Stomach (tissue), 9 donors: ENCODE results near the gene SHISA5. TPM values are rescaled to one million over a fixed set of nuclear protein-coding genes. Genes with fewer than 3 reads are reported as not detected.
"Not testable (repeated sequence)": the region's sequence is repeated elsewhere in the genome, so short reads cannot be mapped to it uniquely, and the experiment has no call there.

Source experiments
- DNase-seq, 2 donors: peaks; one replicate each; pipeline versions ENCODE4 v3.0.0 to v3.0.0-alpha.2; 2013 to 2019
- H3K27ac ChIP-seq, 5 donors: fragments of 200-600 bp in 4 of 5; sonication (generic) in 4 of 5; one replicate each; pipeline ENCODE4 v1.5.1; 2013 to 2019; ENCODE audit warnings: mild to moderate bottlenecking in 1 of 5, moderate library complexity in 1 of 5
- H3K27me3 ChIP-seq, 3 donors: fragments of 200-600 bp; sonication (generic); one replicate each; pipeline ENCODE4 v1.5.1; 2017 to 2019; ENCODE audit warnings: mixed run types in 1 of 3
- H3K36me3 ChIP-seq, 4 donors: fragments of 200-600 bp; sonication (generic); 1 replicate in 3 of 4; 2 replicates in 1 of 4; pipeline ENCODE4 v1.5.1; 2016 to 2019
- H3K4me1 ChIP-seq, 4 donors: fragments of 200-600 bp; sonication (generic); one replicate each; pipeline ENCODE4 v1.5.1; 2016 to 2019
- H3K4me3 ChIP-seq, 4 donors: fragments of 200-600 bp; sonication (generic) in 3 of 4; one replicate each; pipeline ENCODE4 v1.5.1; 2016 to 2019; ENCODE audit warnings: mild to moderate bottlenecking in 1 of 4
- H3K9me3 ChIP-seq, 4 donors: fragments of 200-600 bp; sonication (generic); one replicate each; pipeline ENCODE4 v1.5.1; 2016 to 2019
- EP300 ChIP-seq: sonication (generic); formaldehyde crosslinking; IDR thresholded peaks from one replicate; pipeline ENCODE4 v1.6.1; 2017; ENCODE audit warnings: antibody characterized with exemption
- POLR2A ChIP-seq, 4 donors: fragments of 450-650 bp; IDR thresholded peaks; one replicate each; pipeline ENCODE4 v1.6.1; 2016; ENCODE audit warnings: antibody characterized with exemption in 4 of 4, control low read depth in 2 of 4, mild to moderate bottlenecking in 1 of 4, moderate library complexity in 1 of 4
- POLR2AphosphoS5 ChIP-seq, 3 donors: sonication (generic); formaldehyde crosslinking; IDR thresholded peaks; one replicate each; pipeline ENCODE4 v1.6.1; 2016; ENCODE audit warnings: antibody characterized with exemption in 3 of 3
- WGBS, 5 donors: extraction: QIAGEN DNeasy Blood & Tissue Kit in 3 of 5; methylation state at CpG; one replicate each; pipeline versions ENCODE4 v1.1.5 to v1.1.7; 2013 to 2018; 5-methylcytosine and 5-hydroxymethylcytosine counted together
- intact Hi-C: fragments of 100-400 bp; cut with DNase I; formaldehyde crosslinking; loops from one replicate; pipeline ENCODE4 v1.15.1; 2023; ENCODE audit warnings: low total_unique reads
- polyA plus RNA-seq, 3 donors: library from polyadenylated mRNA; stranded (reverse); fragments of 200-250 nt; gene quantifications; one replicate each; pipeline ENCODE4 v1.2.3, GENCODE V29; 2013
- total RNA-seq, 5 donors: library from RNA; depleted of rRNA; stranded (reverse); fragments of >200 nt; gene quantifications; one replicate each; pipeline versions ENCODE4 v1.1.0 to v1.2.3, GENCODE V29; 2014 to 2016
- TF ChIP-seq, protein P1 (sequence below), 7 experiments: fragments of 450-650 bp in 4 of 7; fragments of 200-600 bp in 3 of 7; sonication (generic) in 3 of 7; IDR thresholded peaks; one replicate each; pipeline ENCODE4 v1.5.1; 2016 to 2019; ENCODE audit warnings: antibody characterized with exemption in 7 of 7, control low read depth in 2 of 7, mild to moderate bottlenecking in 1 of 7
- donor health status: healthy with polysubstance abuse.
- donor health status: Bipolar disorder and iron deficiency.
- donor health status: healthy.

The SHISA5 gene
- total and polyA plus RNA-seq, 8 donors = 43.4 to 182 (median 58.1) TPM

DNA sequence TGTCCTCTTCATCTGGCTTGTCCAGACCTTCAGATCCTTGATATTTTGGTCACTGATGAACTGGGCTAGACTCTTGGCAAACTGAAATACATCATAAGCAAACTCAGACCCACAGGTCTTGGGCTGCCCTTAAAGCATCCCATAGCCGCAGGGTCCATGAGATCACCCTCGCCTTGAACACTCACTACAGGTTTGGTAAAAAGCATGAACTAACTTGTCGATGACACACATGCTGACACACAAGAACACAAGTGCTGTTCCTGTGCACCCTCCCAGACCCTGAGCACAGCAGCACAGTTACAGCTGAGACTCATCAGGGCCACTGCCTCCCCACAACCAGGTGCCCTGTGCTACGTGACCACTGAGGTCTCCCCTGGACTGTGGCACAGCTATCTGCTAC lies 31.6 kb upstream of the SHISA5 start:
- Histone ChIP-seq H3K4me3 (no peak overlapping the region), H3K27me3 (no peaks in the 10 kb centered on the region), H3K4me1 (no peaks in the 10 kb centered on the region), H3K9me3 (no peaks in the 10 kb centered on the region), H3K27ac (no peak overlapping the region), H3K36me3 (peaks cover 0 to 60% (median 41%) of the 10 kb centered on the region in 4 donors)
- TF ChIP-seq POLR2AphosphoS5 (IDR thresholded peaks at IDR 0.05) (no peak), POLR2A (IDR thresholded peaks at IDR 0.05) (no peak), EP300 (no peak)
- TF ChIP-seq, protein P1, sequence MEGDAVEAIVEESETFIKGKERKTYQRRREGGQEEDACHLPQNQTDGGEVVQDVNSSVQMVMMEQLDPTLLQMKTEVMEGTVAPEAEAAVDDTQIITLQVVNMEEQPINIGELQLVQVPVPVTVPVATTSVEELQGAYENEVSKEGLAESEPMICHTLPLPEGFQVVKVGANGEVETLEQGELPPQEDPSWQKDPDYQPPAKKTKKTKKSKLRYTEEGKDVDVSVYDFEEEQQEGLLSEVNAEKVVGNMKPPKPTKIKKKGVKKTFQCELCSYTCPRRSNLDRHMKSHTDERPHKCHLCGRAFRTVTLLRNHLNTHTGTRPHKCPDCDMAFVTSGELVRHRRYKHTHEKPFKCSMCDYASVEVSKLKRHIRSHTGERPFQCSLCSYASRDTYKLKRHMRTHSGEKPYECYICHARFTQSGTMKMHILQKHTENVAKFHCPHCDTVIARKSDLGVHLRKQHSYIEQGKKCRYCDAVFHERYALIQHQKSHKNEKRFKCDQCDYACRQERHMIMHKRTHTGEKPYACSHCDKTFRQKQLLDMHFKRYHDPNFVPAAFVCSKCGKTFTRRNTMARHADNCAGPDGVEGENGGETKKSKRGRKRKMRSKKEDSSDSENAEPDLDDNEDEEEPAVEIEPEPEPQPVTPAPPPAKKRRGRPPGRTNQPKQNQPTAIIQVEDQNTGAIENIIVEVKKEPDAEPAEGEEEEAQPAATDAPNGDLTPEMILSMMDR (IDR thresholded peaks at IDR 0.05) = no peak
- 94 to 100% (median 95%) methylated on average over 4 of the region's 4 CpGs for WGBS, 5 donors
- DNase-seq = no peak
- intact Hi-C loops = no loop called here

DNA sequence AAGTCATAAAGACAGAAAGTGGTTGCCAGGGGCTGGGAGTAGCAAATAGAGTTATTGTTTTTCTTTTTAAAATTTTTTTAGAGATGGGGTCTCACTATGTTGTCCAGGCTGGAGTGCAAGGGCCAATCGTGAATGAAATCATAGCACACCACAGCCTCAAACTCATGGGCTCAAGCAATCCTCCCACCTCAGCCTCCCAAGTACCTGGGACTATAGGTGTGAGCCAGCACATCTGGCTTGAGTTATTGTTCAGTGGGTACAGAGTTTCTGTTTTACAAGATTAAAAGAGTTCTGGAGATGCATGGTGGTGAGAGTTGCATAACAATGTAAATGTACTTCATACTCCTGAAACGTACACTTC lies 29.0 kb upstream of the SHISA5 start:
- H3K27me3 ChIP-seq = no peaks in the 10 kb centered on the region
- DNase-seq = no peak
- WGBS, 5 donors = 81 to 93% (median 85%) methylated on average over 2 of the region's 2 CpGs
- H3K9me3 ChIP-seq = no peaks in the 10 kb centered on the region
- H3K36me3 ChIP-seq = peaks cover 0 to 46% (median 34%) of the 10 kb centered on the region in 4 donors
- H3K4me3 ChIP-seq = no peak overlapping the region
- no peak for TF ChIP-seq POLR2A (IDR thresholded peaks at IDR 0.05)
- TF ChIP-seq POLR2AphosphoS5 (IDR thresholded peaks at IDR 0.05) = no peak
- TF ChIP-seq EP300 = no peak
- TF ChIP-seq, protein P1 (IDR thresholded peaks at IDR 0.05) = no peak
- H3K27ac ChIP-seq = no peak overlapping the region
- intact Hi-C loops = no loop called here
- H3K4me1 ChIP-seq = no peaks in the 10 kb centered on the region

DNA sequence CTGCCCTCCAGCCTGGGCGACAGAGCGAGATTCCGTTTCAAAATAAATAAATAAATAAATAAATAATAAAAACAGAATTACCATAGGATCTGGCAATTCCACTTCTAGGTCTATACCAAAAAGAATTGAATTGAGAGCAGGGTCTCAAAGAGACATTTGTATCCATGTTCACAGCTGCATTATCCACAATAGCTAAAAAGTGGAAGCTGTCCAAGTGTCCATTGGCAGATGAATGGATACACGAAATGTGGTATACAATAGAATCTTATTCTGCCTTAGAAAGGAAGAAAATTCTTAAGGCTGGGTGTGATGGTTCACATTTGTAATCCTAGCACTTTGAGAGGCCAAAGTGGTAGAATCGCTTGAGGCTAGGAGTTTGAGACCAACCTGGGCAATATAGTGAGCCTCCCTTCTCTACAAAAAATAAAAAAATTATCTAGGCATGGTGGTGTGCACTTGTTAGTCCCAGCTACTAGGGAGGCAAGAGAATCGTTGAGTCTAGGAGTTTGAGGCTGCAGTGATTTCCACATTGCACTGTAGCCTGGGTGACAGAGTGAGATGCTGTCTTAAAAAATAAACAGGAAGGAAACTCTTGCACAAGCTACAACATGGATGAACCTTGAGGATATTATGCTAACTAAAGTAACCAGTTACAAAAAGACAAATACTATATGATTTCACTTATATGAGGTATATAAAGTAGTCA lies 28.4 kb upstream of the SHISA5 start:
- TF ChIP-seq EP300 (no peak), POLR2A (IDR thresholded peaks at IDR 0.05) (no peak), POLR2AphosphoS5 (IDR thresholded peaks at IDR 0.05) (no peak)
- TF ChIP-seq, protein P1 (IDR thresholded peaks at IDR 0.05) = no peak
- peaks cover 0 to 42% (median 34%) of the 10 kb centered on the region in 4 donors for H3K36me3 ChIP-seq
- no peaks in the 10 kb centered on the region for H3K4me1 ChIP-seq
- H3K27me3 ChIP-seq = no peaks in the 10 kb centered on the region
- 84 to 92% (median 90%) methylated on average over 6 of the region's 6 CpGs for WGBS, 5 donors
- no peak overlapping the region for H3K4me3 ChIP-seq
- no peak overlapping the region for H3K27ac ChIP-seq
- no peaks in the 10 kb centered on the region for H3K9me3 ChIP-seq
- intact Hi-C loops = no loop called here
- no peak for DNase-seq

DNA sequence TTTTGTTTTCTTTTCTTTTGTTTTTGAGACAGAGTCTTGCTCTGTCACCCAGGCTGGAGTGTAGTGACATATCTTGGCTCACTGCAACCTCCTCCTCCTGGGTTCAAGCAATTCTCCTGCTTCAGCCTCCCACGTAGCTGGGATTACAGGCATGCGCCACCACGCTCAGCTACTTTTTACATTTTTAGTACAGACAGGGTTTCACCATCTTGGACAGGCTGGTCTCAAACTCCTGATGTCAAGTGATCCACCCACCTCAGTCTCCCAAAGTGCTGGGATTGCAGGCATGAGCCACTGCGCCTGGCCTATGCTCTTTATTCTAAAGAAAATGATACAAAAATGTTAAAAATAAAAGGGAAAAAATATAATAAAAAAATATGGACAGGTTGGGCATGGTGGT lies 26.7 kb upstream of the SHISA5 start:
- 94 to 99% (median 96%) methylated on average over 4 of the region's 4 CpGs for WGBS, 5 donors
- H3K4me3 ChIP-seq, H3K9me3 ChIP-seq, H3K27ac ChIP-seq, DNase-seq, H3K27me3 ChIP-seq, intact Hi-C loops, H3K4me1 ChIP-seq: not testable (repeated sequence)
- peaks cover 0 to 31% (median 18%) of the 10 kb centered on the region in 4 donors for H3K36me3 ChIP-seq

DNA sequence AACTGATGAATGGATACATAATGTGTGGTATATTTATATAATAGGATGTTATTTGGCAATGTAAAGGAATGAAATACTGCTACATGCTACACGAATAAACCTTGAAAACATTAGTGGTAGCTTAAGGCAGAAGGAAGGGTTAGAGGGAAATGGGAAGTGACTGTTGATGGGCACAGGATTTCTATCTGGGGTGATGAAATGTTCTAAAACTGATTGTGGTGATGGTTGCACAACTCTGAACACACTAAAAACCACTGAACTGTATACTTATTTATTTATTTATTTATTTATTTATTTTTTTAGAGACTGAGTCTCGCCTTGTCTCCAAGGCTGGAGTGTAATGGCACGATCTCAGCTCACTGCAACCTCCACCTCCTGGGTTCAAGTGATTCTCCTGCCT lies 24.8 kb upstream of the SHISA5 start:
- DNase-seq = no peak
- no peak for TF ChIP-seq POLR2A (IDR thresholded peaks at IDR 0.05)
- no peak for TF ChIP-seq EP300
- TF ChIP-seq, protein P1 (IDR thresholded peaks at IDR 0.05) = no peak
- no peak for TF ChIP-seq POLR2AphosphoS5 (IDR thresholded peaks at IDR 0.05)
- H3K27me3 ChIP-seq = no peaks in the 10 kb centered on the region
- intact Hi-C loops = no loop called here
- peaks cover 0 to 15% (median 9%) of the 10 kb centered on the region in 4 donors for H3K36me3 ChIP-seq
- peak overlapping the region in 1 of 5 donors; percentile 10 for H3K27ac ChIP-seq
- no peaks in the 10 kb centered on the region for H3K4me1 ChIP-seq
- no peaks in the 10 kb centered on the region for H3K9me3 ChIP-seq
- H3K4me3 ChIP-seq = no peak overlapping the region
- WGBS, 5 donors = 72 to 93% (median 93%) methylated on average over 3 of the region's 3 CpGs
